Vagina (tissue), 2 donors: ENCODE data around the gene C6orf47. TPM values are rescaled to one million over a fixed set of nuclear protein-coding genes. Genes with fewer than 3 reads are reported as not detected.
A peak's percentile ranks its signal among the peaks of the same experiment; 100 is the strongest.

ENCODE experiments used
- DNase-seq, 2 donors: peaks; one replicate each; pipeline ENCODE4 v3.0.0-alpha.2; 2017; ENCODE audit errors: extremely low spot score in 2 of 2
- H3K27ac ChIP-seq: fragments of 200-600 bp; sonication (generic); one replicate; pipeline ENCODE4 v1.5.1; 2019
- H3K27me3 ChIP-seq: fragments of 200-600 bp; sonication (generic); one replicate; pipeline ENCODE4 v1.5.1; 2019
- H3K36me3 ChIP-seq, 2 donors: fragments of 200-600 bp; sonication (generic); one replicate each; pipeline ENCODE4 v1.5.1; 2017 to 2019
- H3K4me1 ChIP-seq: fragments of 200-600 bp; sonication (generic); one replicate; pipeline ENCODE4 v1.5.1; 2019
- H3K4me3 ChIP-seq, 2 donors: fragments of 200-600 bp; sonication (generic); 1 replicate in 1 of 2; 2 replicates in 1 of 2; pipeline ENCODE4 v1.5.1; 2016 to 2019
- H3K9me3 ChIP-seq: fragments of 200-600 bp; sonication (generic); one replicate; pipeline ENCODE4 v1.5.1; 2019
- POLR2A ChIP-seq, 2 donors: fragments of 450-650 bp; IDR thresholded peaks; one replicate each; pipeline ENCODE4 v1.6.1; 2017; ENCODE audit warnings: antibody characterized with exemption in 2 of 2, mild to moderate bottlenecking in 2 of 2, moderate library complexity in 2 of 2
- POLR2AphosphoS5 ChIP-seq, 2 donors: sonication (generic); formaldehyde crosslinking; IDR thresholded peaks; one replicate each; pipeline ENCODE4 v1.9.0; 2017; ENCODE audit warnings: antibody characterized with exemption in 2 of 2, mild to moderate bottlenecking in 2 of 2, low read depth in 1 of 2; ENCODE audit not compliant: insufficient read depth in 1 of 2
- intact Hi-C: fragments of 100-400 bp; cut with DNase I; formaldehyde crosslinking; loops from one replicate; pipeline ENCODE4 v1.15.1; 2023
- total RNA-seq: library from RNA; depleted of rRNA; stranded (reverse); fragments of >200 nt; gene quantifications from one replicate; pipeline ENCODE4 v1.2.3, GENCODE V29; 2016
- TF ChIP-seq, protein P1 (sequence below), 3 experiments: fragments of 450-650 bp in 2 of 3; fragments of 200-600 bp in 1 of 3; sonication (generic) in 1 of 3; IDR thresholded peaks; one replicate each; pipeline ENCODE4 v1.5.1; 2017 to 2019; ENCODE audit warnings: antibody characterized with exemption in 3 of 3, mild to moderate bottlenecking in 2 of 3, moderate library complexity in 2 of 3

C6orf47 gene
- total RNA-seq, 1 donor from 2014 or later: 15.2 TPM

DNA sequence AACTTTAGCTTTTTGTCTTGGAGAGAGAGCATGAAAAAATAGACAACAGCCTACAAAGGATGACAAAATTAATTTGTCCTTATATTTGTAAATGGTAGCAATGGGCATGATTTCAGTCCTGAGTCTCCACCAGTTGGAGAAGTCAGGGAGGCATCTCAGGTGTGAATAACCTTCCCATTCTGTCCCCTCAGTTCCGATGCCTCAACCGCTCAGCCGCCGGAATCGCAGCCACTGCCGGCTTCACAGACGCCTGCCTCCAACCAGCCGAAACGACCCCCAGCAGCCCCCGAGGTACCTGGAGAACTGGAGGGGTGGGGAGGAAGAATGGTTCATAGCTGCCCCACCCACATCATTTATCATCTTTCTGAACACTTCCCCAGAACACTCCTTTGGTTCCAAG is 36.5 kb downstream of the C6orf47 start:
- TF ChIP-seq POLR2A (IDR thresholded peaks at IDR 0.05): no peak
- no peak for TF ChIP-seq POLR2AphosphoS5 (IDR thresholded peaks at IDR 0.05; ENCODE audit: insufficient read depth in 1 of 2, low read depth in 1 of 2)
- TF ChIP-seq, protein P1, sequence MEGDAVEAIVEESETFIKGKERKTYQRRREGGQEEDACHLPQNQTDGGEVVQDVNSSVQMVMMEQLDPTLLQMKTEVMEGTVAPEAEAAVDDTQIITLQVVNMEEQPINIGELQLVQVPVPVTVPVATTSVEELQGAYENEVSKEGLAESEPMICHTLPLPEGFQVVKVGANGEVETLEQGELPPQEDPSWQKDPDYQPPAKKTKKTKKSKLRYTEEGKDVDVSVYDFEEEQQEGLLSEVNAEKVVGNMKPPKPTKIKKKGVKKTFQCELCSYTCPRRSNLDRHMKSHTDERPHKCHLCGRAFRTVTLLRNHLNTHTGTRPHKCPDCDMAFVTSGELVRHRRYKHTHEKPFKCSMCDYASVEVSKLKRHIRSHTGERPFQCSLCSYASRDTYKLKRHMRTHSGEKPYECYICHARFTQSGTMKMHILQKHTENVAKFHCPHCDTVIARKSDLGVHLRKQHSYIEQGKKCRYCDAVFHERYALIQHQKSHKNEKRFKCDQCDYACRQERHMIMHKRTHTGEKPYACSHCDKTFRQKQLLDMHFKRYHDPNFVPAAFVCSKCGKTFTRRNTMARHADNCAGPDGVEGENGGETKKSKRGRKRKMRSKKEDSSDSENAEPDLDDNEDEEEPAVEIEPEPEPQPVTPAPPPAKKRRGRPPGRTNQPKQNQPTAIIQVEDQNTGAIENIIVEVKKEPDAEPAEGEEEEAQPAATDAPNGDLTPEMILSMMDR (IDR thresholded peaks at IDR 0.05): no peak
- Histone ChIP-seq H3K27me3 (no peaks in the 10 kb centered on the region), H3K27ac (no peak overlapping the region), H3K9me3 (no peaks in the 10 kb centered on the region), H3K36me3 (peaks cover 0 to 59% of the 10 kb centered on the region in 2 donors), H3K4me3 (no peak overlapping the region), H3K4me1 (peaks cover 18% of the 10 kb centered on the region)
- DNase-seq: no peak
- intact Hi-C loops: no loop called here

DNA sequence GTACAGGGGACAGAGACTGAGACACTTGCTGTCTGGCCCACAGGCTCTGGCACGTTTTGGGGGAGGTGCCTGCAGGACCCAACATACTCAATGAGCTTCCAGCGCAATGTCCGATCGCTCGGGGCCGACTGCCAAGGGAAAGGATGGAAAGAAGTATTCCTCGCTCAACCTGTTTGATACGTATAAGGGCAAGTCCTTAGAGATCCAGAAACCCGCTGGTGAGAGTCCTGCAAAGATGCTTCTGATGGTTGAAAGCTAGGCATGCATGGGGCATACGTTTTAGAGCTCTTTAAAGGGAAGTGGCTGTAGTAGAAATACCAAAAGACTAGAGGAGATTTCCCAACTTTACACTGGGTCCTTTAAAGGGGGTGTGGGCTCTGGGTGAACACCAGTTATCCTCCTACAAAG is 37.9 kb downstream of the C6orf47 start:
- Histone ChIP-seq H3K36me3 (peaks cover 0 to 45% of the 10 kb centered on the region in 2 donors), H3K27me3 (no peaks in the 10 kb centered on the region), H3K27ac (peak overlapping the region; percentile 95), H3K4me3 (peak overlapping the region in 1 of 2 donors; percentile 59), H3K9me3 (no peaks in the 10 kb centered on the region), H3K4me1 (peaks cover 18% of the 10 kb centered on the region)
- intact Hi-C loops: no loop called here
- no peak for TF ChIP-seq POLR2AphosphoS5 (IDR thresholded peaks at IDR 0.05; ENCODE audit: insufficient read depth in 1 of 2, low read depth in 1 of 2)
- no peak for TF ChIP-seq POLR2A (IDR thresholded peaks at IDR 0.05)
- TF ChIP-seq, protein P1 (IDR thresholded peaks at IDR 0.05): no peak
- DNase-seq: peak in 1 of 2 donors; percentile 90

DNA sequence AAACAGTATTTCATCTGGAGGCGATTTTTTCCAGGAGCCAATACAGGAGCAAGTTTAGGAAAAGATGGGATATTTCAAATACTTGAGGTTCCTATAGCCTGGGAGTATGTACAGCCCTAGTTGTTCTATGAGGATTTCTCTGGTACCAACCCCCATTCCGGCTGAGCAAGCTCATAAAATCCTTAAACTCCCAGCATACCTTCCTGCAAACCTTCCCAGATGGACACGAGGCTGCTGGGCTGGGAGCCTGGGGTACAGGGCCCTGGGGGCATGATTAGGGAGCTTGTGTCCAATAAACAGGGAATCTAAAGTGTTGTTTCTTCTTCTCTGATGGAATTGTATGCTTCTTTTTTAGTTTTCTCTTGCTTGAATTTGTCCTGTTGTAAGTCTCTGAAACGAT is 38.6 kb downstream of the C6orf47 start:
- Histone ChIP-seq H3K9me3 (no peaks in the 10 kb centered on the region), H3K36me3 (peaks cover 0 to 38% of the 10 kb centered on the region in 2 donors), H3K27ac (peak overlapping the region; percentile 95), H3K4me3 (peak overlapping the region; percentile 55 to 59), H3K27me3 (no peaks in the 10 kb centered on the region), H3K4me1 (peaks cover 18% of the 10 kb centered on the region)
- TF ChIP-seq, protein P1 (IDR thresholded peaks at IDR 0.05): no peak
- TF ChIP-seq POLR2AphosphoS5 (IDR thresholded peaks at IDR 0.05; ENCODE audit: insufficient read depth in 1 of 2, low read depth in 1 of 2): peak in 1 of 2 donors; percentile 43
- TF ChIP-seq POLR2A (IDR thresholded peaks at IDR 0.05): no peak
- intact Hi-C loops: no loop called here
- no peak for DNase-seq

DNA sequence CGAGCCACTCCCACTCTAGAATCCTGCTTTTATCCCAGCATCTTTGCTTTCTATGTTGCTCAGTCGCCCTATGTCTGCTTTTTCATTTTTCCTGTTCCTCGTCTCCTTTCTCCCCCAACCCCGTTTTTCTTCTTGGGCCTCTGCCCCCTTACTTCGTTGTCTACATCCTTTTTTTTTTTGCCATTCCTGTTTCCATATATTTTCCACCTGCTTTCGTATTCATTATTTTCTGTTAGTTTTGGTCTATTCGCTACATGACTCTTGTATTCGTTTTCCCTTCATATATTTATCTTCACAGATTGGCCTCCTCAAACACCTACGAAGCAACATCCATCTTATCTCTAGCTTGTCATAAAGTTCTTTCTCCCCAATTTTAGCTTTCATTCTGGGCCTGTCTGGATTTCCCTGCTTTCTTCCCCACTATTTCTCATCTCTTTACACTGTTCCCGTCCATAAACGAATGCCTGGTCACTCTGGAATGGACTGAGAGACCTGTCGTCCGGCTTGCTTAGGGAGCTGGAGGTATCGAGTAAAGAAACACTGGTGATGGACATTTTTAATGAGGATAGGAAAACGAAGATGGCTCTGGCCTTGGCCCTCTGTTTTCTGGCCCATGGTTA is 39.1 kb downstream of the C6orf47 start:
- peaks cover 0 to 33% of the 10 kb centered on the region in 2 donors for H3K36me3 ChIP-seq
- H3K27me3 ChIP-seq: no peaks in the 10 kb centered on the region
- H3K9me3 ChIP-seq: no peaks in the 10 kb centered on the region
- TF ChIP-seq POLR2AphosphoS5 (IDR thresholded peaks at IDR 0.05; ENCODE audit: insufficient read depth in 1 of 2, low read depth in 1 of 2) (no peak), POLR2A (IDR thresholded peaks at IDR 0.05) (no peak)
- TF ChIP-seq, protein P1 (IDR thresholded peaks at IDR 0.05): no peak
- H3K4me3 ChIP-seq: peak overlapping the region; percentile 55 to 59
- H3K27ac ChIP-seq: peak overlapping the region; percentile 95
- H3K4me1 ChIP-seq: peaks cover 18% of the 10 kb centered on the region
- DNase-seq: no peak
- intact Hi-C loops: no loop called here

DNA sequence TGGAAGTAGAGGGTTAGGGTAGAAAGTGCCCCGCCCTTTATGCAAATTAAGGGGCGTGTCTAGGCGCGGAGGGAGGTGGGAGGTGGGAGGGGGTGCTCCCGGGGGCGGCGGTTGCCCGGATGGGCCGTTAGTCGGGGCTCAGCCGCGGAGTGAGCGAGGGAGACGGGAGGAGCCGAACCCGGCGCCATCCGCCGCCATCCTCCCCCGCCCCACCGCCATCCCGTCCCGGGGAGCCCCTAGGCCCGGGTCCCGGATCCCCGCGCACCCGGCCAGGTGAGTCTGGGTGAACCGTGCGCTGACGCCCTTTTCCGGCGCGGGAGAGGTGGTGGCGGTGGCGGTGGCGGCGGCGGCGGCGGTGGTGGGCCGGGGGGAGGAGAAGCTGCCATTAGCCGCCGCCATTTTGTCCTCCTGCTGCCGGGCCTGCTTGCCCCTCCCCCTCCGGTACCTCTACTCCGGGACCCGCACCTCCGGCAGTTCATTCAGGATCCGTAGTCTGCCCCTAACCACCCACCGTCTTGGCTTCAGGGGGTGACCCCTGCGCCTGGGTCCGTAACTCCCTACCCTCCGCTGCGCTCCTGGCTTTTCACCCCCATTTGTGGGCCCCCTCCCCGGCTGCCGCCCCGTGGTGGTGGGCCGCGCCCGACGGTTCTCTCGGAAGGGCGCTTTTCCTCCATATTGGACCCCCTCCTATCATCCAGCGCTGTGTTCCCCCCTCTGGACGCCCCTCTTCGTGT is 39.8 kb downstream of the C6orf47 start, which contains the start of gene PRRC2A:
Gene PRRC2A (plus strand): TSS at position 130 of the 734 bp plus-strand sequence. CDS start 2,075 bp downstream, outside the sequence.
- Histone ChIP-seq H3K9me3 (no peaks in the 10 kb centered on the region), H3K4me1 (peaks cover 18% of the 10 kb centered on the region), H3K27ac (peak within 1 kb of the TSS; percentile 95), H3K27me3 (no peaks in the 10 kb centered on the region), H3K36me3 (peaks cover 0 to 26% of the 10 kb centered on the region in 2 donors), H3K4me3 (peak within 1 kb of the TSS; percentile 55 to 59)
- TF ChIP-seq POLR2AphosphoS5 (IDR thresholded peaks at IDR 0.05; ENCODE audit: insufficient read depth in 1 of 2, low read depth in 1 of 2) (peak in 1 of 2 donors; percentile 73), POLR2A (IDR thresholded peaks at IDR 0.05) (peak in 1 of 2 donors; percentile 74)
- TF ChIP-seq, protein P1 (IDR thresholded peaks at IDR 0.05): no peak
- intact Hi-C loops: no loop called here
- peak in 1 of 2 donors; percentile 92 for DNase-seq
